Epithelial cell of prostate (primary cell): ENCODE measurements around the gene PALLD.
"Not testable (repeated sequence)": the region's sequence is repeated elsewhere in the genome, so short reads cannot be mapped to it uniquely, and the experiment has no call there.

ENCODE experiments used
- DNase-seq: peaks from one replicate; pipeline ENCODE4 v3.0.0-alpha.2; 2011; ENCODE audit warnings: low read depth, low spot score
- H3K27ac ChIP-seq: fragments of 450-650 bp; 2 replicates; pipeline ENCODE4 v1.5.1; 2017; ENCODE audit warnings: mild to moderate bottlenecking

Gene PALLD

DNA sequence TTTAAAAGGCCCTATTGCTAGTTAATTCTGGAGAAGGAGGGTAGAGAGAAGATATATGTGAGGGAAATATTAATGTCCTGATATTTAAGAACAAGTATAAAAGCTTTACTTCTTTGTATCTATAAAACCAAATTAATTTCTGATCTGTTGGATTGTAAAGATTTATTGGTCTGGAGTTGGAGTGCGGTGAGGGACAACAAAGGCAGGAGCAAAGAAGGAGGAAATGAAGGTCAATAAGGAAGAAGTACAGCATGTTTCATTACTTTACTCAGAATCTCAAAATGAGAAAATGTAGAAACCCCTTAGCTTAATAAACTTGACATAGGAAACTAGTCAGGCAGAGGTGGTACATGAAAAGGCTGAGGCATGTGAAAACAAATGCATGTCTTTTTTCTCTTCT lies 192.9 kb downstream of the PALLD start:
- no peak for DNase-seq
- no peak overlapping the region for H3K27ac ChIP-seq

DNA sequence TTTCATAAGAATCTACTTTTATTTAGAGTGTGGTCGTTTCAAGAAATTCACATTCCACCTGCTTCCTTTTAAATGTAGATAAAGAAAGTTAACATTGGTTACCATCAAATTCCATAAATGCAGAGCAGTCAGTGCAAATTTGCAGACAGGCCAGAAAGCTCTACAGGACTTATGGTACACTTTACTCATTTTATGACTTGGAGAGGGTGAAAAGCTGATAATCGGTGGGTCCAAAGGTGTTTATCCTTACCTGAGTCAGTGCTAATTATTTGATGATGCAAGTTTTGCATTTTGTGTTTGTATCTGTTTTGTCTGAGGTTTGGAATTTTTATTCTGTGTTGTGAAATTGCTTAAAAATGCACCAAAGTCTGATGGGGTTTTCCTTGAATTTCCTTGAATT lies 193.3 kb downstream of the PALLD start:
- no peak for DNase-seq
- no peak overlapping the region for H3K27ac ChIP-seq

DNA sequence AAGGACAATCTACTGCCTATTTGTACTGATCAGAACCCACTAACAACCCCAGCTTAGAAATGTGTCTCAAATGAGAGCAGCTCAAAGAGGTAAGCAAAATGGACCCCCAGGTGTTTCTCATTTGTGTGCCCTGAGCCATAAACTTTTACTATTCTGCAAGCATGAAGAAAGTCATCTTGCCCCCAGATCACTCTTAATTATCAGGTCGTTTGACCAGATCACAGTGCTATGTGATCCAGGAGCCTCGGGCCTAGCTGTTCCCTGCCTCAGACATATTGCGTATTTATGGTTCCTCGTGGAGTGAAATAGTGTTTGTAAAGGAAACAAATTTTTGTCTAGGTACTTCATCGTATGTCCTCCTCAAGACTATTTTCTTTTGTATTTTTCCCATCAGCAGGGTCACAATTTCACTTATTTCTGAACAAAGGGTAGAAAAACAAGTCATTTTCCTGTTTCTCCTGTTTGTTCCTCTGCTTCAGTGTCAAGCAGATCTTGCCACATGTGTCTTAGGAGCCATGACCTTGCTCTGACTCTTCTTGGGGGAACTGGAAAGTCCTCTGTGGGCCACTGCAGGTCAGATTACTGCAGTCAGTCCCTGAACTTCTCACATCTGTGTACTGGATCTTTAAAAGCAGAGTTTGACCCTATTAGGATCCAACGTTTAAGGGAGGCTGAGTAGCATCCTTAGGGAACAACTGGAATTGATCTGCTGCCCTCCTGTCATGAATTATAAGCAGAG lies 194.9 kb downstream of the PALLD start:
- no peak for DNase-seq
- H3K27ac ChIP-seq, result no peak overlapping the region

DNA sequence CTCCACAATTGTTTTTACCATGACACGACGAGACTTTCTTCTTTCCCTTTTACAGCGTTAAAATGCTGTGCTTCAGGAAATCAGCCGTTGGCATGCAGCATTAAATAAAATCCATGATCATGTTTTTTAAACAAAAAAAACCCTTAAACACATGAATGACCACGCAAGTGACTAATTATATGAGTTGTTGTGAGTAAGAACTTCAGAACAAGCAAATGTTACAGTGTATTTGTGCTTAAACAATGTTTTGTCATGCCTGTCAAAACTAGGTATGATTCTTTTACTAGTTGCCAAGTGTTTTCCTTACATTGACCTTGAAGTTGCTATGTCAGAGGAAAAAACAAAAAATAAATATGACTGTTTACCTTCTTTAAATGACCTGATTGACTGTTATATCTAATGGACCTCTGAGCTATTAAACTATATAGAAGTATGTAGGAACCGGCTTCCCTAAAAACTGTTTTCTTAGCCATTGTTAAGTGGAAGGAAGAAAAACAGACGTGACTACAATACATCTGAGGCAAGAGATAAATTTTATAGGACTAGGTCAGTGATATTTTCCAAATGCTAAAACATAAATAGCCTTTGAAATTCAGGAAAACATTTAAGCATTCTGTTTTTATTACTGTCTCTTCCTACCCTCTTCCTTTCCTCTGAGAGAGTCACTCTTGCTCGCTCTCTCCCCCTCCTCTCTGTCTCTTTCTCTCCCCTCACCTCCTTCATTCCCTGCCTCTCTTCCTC lies 197.1 kb downstream of the PALLD start:
- DNase-seq, result peak; percentile 20
- peak overlapping the region; percentile 64 for H3K27ac ChIP-seq

DNA sequence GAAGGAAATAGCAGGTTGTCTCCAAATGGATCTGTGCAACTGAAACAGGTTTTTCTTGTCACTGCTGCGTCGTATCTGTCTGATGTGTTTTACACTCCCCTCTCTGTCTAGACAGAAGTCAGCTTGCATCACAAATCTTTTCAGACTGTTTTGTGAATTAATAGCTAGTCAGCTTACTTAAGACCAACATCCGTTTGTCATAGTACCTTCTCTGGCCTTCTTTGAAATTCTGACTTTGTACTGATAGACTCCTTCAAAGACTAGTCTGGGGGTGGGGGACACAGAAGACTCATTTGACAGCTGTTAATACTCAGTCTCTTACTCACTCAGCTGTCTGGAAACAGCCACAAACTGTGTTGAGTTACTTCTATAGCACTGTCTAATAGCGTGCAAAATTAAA lies 197.8 kb downstream of the PALLD start:
- H3K27ac ChIP-seq, result peak overlapping the region; percentile 64
- peak; percentile 85 for DNase-seq

DNA sequence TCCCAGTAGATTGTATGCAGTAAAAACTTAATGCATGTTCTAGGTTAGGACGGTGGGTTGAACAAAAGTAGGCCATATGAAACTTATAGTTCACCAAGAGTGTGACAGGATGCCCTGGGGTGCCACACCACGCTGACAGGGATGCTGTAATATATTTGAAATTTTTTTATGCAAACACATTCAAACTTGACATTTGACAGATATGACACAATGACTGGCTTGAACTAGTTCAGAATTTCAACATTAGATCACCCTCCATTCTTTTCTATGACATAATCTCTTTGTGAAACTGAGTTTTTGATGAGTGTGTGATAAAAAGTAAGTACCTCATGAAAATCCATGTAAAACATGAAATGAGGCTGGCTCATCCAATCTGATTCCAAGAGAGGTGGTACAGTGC lies 198.4 kb downstream of the PALLD start:
- DNase-seq, result peak; percentile 14

DNA sequence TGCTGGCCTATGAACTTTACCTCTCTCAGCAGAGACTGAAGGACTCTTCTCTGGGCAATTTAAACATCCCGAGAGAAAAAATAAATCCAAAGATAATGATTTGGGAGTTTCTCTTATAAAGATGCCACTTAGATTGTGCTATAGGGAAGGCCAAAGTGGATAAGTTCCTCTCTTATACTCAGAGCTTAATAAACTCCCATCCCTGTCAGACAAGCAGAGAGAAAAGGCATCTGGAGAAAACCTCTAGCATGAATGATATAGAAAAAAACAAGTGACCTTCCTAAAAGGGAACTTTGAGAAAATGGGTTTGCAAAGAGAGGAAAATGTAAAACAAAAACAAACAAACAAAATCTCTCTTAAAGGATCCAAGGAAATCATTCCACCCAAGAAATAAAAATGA lies 199.4 kb downstream of the PALLD start:
- peak overlapping the region; percentile 64 for H3K27ac ChIP-seq
- no peak for DNase-seq

More for the DNA sequence above, 198.4 kb downstream of the PALLD start:
- H3K27ac ChIP-seq, result peak overlapping the region; percentile 64

DNA sequence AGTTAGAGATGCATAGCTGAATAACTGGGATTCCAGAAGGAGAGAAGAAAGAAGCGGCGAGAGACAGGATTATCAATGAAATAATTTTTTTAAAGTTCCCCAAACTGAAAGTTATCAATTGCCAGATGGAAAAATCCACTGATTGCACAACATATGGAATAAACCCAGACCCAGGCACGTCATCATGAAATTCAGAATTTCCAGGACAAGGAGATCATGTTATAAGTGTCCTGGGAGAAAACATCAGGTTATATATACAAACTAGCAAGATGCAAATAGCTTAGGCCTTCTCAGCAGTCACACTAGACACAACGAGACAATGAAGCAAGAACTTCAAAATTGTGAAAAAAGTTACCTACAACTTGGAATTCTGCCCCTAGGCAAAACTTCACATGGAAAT lies 200.0 kb downstream of the PALLD start:
- H3K27ac ChIP-seq, result no peak overlapping the region
- DNase-seq, result no peak

DNA sequence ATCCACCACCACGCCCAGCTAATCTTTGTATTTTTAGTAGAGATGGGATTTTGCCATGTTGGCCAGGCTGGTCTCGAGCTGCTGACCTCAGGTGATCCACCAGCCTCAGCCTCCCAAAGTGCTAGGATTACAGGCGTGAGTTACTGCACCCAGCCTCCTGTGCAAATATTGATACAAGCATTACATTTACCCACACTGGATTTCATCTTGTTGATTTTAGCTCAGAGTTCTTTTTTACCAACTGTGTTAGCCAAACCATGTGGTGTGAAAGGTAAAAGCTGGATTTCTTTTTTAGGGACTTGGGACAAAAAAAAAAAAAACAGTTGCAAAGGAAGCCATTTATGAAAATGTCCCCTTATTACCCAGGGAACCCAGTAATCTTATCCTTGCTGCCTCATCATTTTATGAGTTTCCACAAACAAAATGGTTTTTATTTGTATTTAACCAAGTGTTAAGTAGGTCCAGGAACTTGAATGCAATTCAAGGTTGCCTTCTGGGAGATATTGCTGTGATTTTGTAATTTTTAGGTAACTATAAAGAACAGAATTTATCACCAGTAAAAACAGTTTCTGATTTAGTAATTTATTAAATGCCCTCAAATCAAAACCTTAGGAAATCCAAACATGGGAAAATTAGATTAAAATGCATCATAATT lies 202.5 kb downstream of the PALLD start:
- DNase-seq, result no peak

DNA sequence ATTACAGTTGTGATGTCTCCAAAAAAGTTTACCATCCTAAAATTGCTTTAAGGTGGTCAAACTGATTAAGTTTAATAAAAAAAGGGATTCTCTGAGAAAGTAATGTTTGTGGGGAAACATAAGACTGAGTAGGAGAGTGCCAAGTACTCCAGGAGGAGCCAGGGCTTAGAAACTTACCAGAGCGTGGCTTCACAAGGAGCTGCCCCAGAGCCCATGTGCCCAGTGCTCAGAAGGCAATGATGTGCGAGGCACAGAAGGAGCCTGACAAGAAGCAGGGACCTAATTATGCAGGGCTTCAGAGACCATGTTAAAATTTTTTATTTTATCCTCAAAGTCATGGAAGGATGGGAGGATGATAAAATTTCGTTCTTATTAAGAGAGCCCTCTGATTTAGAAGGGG lies 204.2 kb downstream of the PALLD start:
- DNase-seq, result no peak
- no peak overlapping the region for H3K27ac ChIP-seq

More for the DNA sequence above, 202.5 kb downstream of the PALLD start:
- H3K27ac ChIP-seq, result no peak overlapping the region

DNA sequence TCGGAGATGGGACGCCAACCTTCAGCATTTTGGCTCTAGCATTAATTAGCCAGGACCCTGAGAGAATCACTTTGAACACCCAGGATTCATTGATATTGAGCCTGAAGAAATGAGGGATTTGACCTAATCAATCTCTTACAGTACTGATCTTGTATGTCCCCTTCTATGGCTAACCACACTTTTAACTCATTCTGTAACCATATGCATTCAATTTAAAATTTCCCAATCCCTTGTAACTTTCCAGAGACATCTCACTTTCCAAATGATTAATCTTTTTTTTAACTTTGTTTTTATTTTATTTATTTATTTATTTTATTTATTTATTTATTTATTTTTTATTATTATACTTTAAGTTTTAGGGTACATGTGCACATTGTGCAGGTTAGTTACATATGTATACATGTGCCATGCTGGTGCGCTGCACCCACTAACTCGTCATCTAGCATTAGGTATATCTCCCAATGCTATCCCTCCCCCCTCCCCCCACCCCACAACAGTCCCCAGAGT lies 205.8 kb downstream of the PALLD start:
- not testable (repeated sequence) for H3K27ac ChIP-seq, DNase-seq

DNA sequence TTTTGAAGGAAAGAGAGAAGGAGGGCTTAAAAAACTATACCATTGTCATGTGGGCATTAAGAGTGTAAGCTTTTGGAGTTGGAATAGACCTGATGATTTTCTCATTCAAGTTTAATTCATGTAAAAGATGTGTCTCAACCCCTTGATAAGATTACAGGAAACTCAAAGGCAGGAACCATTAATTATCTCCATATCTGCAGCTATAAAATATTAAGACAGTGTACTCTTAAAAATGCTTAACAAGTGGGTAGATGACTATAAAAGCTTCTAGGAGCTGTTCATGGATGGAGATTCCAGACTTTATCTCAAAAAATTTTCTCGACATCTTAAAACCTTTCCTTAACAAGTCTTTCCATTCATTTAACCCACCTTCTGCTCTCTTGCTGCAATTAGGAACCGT lies 208.3 kb downstream of the PALLD start:
- no peak for DNase-seq

DNA sequence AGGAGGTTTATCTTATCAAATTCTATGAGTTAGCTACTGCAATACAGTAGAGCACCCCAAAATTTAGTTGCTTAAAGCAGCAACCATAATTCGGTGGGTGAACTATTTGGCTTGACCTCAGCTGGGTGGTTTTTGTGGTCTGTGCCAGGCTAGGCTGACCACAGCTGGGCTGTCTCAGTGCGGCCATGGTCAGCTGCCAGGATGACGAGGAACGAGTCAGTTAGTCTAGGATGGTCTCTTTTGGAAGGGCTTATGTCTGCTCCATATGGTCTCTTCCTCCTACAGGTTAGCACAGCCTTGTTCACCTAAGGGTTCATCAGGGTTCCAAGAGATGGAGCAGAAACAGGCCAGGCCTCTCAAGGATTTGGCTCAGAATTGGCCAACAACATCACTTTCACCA lies 210.4 kb downstream of the PALLD start:
- H3K27ac ChIP-seq, result no peak overlapping the region
- no peak for DNase-seq

More for the DNA sequence above, 208.3 kb downstream of the PALLD start:
- no peak overlapping the region for H3K27ac ChIP-seq

DNA sequence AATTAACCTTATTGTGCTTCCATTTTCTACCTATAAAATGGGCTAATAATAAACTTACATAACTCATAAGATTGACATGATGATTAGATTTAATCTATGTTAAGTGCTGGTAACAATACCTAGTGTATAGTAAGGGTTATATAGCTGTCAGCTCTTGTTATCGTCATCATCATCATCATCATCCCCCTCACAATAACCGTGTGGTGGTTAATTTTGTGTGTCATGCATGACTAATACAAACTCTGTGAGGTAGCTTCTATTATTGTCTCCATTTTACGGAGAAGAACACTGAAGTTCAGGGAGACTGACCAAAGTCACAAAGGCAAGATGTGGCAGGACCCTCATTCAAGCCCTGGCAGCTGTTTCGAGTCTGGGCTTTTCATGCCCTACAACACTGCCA lies 211.3 kb downstream of the PALLD start:
- no peak overlapping the region for H3K27ac ChIP-seq
- DNase-seq, result no peak

DNA sequence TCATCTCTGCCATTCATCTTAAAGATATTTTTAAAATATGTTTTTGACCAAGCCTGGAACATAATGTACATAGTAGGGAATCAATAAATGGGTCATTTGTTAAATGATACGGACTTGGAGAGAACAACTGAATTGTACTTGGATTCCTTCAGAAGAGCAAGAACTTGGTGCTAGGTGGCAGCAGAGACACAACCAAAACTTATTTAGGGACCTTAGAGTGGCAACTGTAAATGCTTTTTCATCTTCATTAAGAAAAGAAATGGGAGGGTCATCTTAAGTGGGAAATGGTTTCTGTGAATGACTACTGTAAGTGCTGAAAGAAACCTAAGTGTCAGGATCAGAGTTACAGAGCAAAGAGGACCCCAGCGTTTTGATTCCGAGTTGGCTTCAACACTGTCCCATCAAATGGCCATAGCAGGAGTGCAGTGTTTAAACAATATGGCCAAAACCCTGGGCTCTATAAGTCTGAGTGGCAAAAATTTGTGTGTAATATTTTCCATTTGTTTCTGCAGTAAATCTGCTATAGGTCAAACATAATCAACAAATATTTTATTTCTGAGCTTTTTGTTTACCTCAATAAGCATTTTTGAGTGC lies 213.6 kb downstream of the PALLD start:
- H3K27ac ChIP-seq, result no peak overlapping the region
- DNase-seq, result no peak

DNA sequence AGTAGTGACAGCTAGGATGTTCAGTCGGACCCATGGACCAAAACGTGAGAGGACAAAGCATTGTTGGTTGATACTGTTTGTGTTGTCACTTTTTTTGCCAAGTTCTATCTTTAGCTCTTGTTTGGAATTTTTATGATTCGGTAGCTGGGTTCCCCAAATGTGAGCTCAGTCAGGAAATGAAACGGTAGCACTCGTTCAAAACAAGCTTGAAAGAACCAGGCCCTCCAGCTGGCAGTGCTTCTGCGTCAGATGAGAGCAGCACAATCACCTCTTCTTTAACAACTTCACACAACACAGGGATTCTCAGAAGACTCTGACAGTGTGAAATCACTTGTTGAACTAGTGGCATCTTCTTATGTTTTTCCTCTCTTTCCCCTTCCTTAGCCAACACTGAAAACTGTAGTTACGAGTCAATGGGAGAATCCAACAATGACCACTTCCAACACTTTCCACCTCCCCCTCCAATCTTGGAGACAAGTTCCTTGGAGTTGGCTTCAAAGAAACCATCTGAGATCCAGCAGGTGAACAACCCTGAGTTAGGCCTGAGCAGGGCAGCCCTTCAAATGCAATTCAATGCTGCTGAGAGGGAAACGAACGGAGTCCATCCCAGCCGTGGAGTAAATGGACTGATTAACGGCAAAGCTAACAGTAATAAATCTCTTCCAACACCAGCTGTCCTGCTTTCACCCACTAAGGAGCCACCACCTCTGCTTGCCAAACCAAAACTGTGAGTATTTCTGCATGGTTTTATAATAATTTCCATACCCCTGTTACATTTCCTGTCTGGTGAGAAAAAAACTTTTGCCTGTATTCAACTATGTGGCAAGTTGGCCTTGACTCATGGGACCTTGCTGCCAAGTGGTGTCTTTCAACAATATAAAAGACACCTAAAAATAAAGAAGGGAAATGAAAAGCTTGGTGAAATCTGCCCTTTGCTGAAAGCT lies 214.6 kb downstream of the PALLD start:
- no peak overlapping the region for H3K27ac ChIP-seq
- no peak for DNase-seq

DNA sequence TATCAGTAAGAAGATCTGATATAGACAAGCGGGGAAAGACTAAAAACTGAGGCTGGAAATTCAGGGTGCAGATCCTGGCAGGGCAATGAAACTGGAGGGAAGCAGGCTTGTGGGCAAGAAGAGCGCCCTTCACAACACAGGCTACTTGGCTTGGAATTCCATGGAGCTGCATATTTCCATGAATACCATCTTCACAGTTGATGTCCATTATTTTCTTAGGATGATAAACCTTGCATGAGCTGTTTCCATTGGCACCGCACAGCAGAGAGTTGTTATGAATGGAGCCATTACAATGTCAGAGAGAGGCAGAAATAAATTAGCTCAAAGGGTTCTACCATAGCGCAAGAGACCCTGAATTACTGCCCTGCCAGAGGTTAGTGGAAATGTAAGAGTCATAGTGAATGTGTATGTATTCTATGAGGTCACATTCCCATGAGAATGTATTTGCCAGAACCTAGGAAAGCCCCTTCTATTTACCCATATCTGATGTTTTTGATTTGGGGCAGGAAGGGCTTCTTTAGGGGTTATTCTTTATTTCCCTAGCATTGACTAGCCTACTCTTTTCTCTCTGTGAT lies 215.6 kb downstream of the PALLD start:
- H3K27ac ChIP-seq, result no peak overlapping the region
- no peak for DNase-seq

DNA sequence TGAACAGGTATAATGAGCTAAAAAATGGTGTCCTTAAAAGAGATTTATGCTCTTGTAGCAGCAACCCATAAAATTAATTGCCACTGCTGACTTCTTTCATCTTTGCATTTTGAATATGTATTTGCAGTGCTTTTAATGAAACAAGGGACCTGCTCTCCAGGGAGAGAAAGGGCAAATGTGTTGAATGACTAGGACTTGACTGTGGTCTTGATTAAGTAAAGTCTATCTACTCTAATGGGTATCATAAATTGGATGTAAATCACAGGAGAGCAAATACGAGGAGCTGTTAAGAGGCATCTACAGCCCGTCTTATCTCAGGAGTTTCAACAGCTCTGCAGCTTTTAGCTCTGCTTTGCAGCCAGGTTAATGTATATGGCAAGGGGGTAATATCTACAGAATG lies 216.4 kb downstream of the PALLD start:
- no peak overlapping the region for H3K27ac ChIP-seq
- no peak for DNase-seq

DNA sequence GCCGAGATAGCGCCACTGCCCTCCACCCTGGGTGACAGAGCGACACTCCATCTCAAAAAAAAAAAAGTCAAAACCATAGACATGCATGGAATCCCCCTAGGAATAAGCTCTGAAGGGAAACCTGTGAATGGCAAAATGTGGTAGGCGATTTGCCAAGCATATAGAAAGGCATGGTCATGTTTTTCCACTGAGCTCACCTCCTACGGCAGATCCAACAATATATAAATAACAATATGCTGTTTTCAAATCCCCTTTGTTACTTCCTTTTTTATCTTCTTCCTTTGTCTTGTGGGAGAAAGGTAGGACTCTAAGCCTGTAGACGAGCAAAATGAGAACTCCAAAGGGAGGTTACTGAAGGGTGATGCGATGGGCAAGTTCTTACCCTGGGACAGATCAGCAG lies 219.0 kb downstream of the PALLD start:
- H3K27ac ChIP-seq, result no peak overlapping the region
- DNase-seq, result no peak
